Measurements from ENCODE around the gene GDF11. TPM values are rescaled to one million over a fixed set of nuclear protein-coding genes. Genes with fewer than 3 reads are reported as not detected.

The GDF11 gene
- total RNA-seq, 1 experiment from 2014 or later = 5.3 TPM

DNA sequence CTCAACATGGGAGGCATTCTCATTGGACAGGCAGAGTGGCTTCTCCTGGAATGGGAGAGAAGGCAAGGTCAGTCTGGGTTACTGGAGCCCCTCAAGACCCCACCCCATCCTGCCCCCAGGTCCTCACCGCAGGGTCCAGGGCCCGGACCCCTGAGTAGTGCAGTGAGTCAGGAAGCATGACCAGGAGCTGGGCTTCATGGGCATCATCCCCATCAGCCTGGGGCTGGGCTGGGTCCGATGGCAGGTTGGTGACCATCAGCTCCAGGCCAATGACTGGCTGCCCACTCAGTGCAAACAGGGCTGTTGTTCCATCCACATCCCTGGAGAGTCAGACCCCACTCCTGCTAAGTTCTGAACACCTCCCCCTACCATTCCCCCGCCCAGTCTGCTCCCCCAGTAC lies 48.3 kb upstream of the GDF11 start (continued):
- TF ChIP-seq, protein P1, sequence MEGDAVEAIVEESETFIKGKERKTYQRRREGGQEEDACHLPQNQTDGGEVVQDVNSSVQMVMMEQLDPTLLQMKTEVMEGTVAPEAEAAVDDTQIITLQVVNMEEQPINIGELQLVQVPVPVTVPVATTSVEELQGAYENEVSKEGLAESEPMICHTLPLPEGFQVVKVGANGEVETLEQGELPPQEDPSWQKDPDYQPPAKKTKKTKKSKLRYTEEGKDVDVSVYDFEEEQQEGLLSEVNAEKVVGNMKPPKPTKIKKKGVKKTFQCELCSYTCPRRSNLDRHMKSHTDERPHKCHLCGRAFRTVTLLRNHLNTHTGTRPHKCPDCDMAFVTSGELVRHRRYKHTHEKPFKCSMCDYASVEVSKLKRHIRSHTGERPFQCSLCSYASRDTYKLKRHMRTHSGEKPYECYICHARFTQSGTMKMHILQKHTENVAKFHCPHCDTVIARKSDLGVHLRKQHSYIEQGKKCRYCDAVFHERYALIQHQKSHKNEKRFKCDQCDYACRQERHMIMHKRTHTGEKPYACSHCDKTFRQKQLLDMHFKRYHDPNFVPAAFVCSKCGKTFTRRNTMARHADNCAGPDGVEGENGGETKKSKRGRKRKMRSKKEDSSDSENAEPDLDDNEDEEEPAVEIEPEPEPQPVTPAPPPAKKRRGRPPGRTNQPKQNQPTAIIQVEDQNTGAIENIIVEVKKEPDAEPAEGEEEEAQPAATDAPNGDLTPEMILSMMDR (IDR thresholded peaks at IDR 0.05 in 2 of 3, conservative IDR thresholded peaks at IDR 0.05 in 1 of 3; ENCODE audit: borderline replicate concordance in 1 of 3, insufficient read depth in 1 of 3, low read depth in 2 of 3, low read length in 2 of 3) = no peak
- TF ChIP-seq CBX3 (IDR thresholded peaks at IDR 0.05; ENCODE audit: low read depth) (no peak), POLR2A (IDR thresholded peaks at IDR 0.05; ENCODE audit: borderline replicate concordance, extremely low read depth, insufficient read depth, insufficient read length) (no peak)

DNA sequence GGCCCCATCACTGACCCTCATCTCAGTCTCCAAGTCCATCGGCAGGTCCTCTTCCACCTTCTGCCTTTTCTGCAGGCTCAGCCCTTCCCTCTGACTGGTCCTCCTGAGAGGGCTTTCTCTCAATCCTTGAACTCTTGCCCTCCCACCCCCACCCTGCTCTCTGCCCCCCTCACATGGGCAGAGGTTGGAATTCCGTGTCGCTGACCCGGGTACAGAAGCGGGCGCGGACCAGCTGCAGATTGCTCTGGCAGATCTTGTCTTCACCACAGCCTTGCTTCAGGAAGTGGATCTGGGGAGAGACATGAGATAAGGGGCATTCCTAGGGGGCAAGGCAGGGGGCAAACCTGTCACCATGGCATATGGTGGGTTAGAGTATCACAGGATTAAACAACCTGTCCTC lies 47.6 kb upstream of the GDF11 start:
- CTCF ChIA-PET = no interaction called here

More for the DNA sequence above, 47.6 kb upstream of the GDF11 start:
- Histone ChIP-seq H3K79me2 (ENCODE audit: insufficient read depth, low read length) (no peaks in the 10 kb centered on the region), H3K9me3 (ENCODE audit: control insufficient read depth in 1 of 2, insufficient read depth in 1 of 2, low read depth in 1 of 2, low read length in 2 of 2) (no peaks in the 10 kb centered on the region), H2AFZ (ENCODE audit: low read depth, low read length, poor library complexity, severe bottlenecking) (no peak overlapping the region), H4K20me1 (ENCODE audit: insufficient read depth) (no peaks in the 10 kb centered on the region), H3K9me2 (ENCODE audit: insufficient read depth) (no peaks in the 10 kb centered on the region), H3K27ac (ENCODE audit: low read depth, low read length) (no peak overlapping the region), H3K4me3 (replicated peaks in 1 of 2; ENCODE audit: low read depth in 1 of 2, low read length in 2 of 2) (no peak overlapping the region), H3K4me1 (ENCODE audit: control insufficient read depth in 1 of 2, insufficient read depth in 2 of 2, low read length in 2 of 2) (no peaks in the 10 kb centered on the region), H3K27me3 (ENCODE audit: insufficient read depth, low read length) (no peaks in the 10 kb centered on the region), H3K36me3 (ENCODE audit: control insufficient read depth in 1 of 2, insufficient read depth in 2 of 2, low read length in 2 of 2) (no peaks in the 10 kb centered on the region), H3K4me2 (ENCODE audit: low read length) (no peak overlapping the region), H3K9ac (ENCODE audit: low read length) (no peak overlapping the region)
- ChIA-PET POLR2A (no interaction called here), RAD21 (ENCODE audit: low non-redundant PET in 1 of 2, low total read pairs in 2 of 2, uncharacterized antibody in 2 of 2, unreplicated experiment in 2 of 2) (no interaction called here)
- DNase-seq (ENCODE audit: low read depth, low spot score) (no peak), ATAC-seq (no peak)
- no TSS peak for BruUV-seq (replicated peaks)
- intact Hi-C loops (cut with micrococcal nuclease) = no loop called here
- TF ChIP-seq YY1 (IDR thresholded peaks at IDR 0.05; ENCODE audit: extremely low read depth, insufficient replicate concordance, low read depth, low read length) (no peak), ZNF274 (IDR thresholded peaks at IDR 0.05; ENCODE audit: low read depth, low read length) (no peak)
- TF ChIP-seq, protein P2, sequence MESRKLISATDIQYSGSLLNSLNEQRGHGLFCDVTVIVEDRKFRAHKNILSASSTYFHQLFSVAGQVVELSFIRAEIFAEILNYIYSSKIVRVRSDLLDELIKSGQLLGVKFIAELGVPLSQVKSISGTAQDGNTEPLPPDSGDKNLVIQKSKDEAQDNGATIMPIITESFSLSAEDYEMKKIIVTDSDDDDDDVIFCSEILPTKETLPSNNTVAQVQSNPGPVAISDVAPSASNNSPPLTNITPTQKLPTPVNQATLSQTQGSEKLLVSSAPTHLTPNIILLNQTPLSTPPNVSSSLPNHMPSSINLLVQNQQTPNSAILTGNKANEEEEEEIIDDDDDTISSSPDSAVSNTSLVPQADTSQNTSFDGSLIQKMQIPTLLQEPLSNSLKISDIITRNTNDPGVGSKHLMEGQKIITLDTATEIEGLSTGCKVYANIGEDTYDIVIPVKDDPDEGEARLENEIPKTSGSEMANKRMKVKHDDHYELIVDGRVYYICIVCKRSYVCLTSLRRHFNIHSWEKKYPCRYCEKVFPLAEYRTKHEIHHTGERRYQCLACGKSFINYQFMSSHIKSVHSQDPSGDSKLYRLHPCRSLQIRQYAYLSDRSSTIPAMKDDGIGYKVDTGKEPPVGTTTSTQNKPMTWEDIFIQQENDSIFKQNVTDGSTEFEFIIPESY (IDR thresholded peaks at IDR 0.05; ENCODE audit: extremely low read depth, insufficient replicate concordance, low read length) = no peak
